Adrenal gland (tissue), 5 donors: ENCODE measurements around the gene UBE2E2.

ENCODE experiments used
- POLR2A ChIP-seq, 2 donors: fragments of 450-650 bp; IDR thresholded peaks; one replicate each; pipeline ENCODE4 v1.6.1; 2017; ENCODE audit warnings: antibody characterized with exemption in 2 of 2, mild to moderate bottlenecking in 2 of 2, moderate library complexity in 1 of 2
- TF ChIP-seq, protein P1 (sequence below), 6 experiments: fragments of 450-650 bp in 4 of 6; fragments of 200-600 bp in 2 of 6; sonication (generic) in 1 of 6; IDR thresholded peaks; 1 replicate in 5 of 6; 2 replicates in 1 of 6; pipeline versions ENCODE4 v1.5.1 to v1.8.0; 2016 to 2021; ENCODE audit warnings: antibody characterized with exemption in 6 of 6, mild to moderate bottlenecking in 2 of 6, moderate library complexity in 1 of 6
- donor health status: DM: no; HTN: no; CAD: no.

DNA sequence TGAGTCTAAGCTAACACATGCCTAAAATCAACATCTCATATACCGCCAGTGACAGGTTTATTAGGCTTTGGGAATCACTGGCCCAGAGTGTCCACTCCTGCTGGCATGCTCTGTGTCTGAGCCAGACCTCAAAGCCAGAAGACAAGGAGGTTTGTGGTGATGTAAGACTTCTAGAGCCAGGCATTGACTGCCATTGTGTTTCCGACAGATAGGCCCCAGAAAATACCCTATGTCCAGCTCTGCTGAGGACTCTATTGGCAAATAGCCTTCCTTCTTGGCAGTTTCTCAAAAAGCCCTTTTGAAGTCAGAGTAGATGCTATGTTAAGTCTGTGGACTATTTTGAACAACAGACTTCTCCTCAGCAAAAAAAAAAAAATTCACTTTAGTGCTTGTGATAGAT is 420.7 kb downstream of the UBE2E2 start:
- TF ChIP-seq, protein P1, sequence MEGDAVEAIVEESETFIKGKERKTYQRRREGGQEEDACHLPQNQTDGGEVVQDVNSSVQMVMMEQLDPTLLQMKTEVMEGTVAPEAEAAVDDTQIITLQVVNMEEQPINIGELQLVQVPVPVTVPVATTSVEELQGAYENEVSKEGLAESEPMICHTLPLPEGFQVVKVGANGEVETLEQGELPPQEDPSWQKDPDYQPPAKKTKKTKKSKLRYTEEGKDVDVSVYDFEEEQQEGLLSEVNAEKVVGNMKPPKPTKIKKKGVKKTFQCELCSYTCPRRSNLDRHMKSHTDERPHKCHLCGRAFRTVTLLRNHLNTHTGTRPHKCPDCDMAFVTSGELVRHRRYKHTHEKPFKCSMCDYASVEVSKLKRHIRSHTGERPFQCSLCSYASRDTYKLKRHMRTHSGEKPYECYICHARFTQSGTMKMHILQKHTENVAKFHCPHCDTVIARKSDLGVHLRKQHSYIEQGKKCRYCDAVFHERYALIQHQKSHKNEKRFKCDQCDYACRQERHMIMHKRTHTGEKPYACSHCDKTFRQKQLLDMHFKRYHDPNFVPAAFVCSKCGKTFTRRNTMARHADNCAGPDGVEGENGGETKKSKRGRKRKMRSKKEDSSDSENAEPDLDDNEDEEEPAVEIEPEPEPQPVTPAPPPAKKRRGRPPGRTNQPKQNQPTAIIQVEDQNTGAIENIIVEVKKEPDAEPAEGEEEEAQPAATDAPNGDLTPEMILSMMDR (IDR thresholded peaks at IDR 0.05), result no peak
- TF ChIP-seq POLR2A (IDR thresholded peaks at IDR 0.05), result no peak
